ENCODE data around the gene KAZN.

KAZN gene

GRCh38 chr1:15065736-15066135, 467.3 kb downstream of the KAZN start:
- intact Hi-C loops (cut with micrococcal nuclease): no loop called here
- H3K27ac Mint-ChIP-seq: no peak overlapping the region
- H3K27me3 Mint-ChIP-seq: no peaks in the 10 kb centered on the region
- no peaks in the 10 kb centered on the region for H3K36me3 Mint-ChIP-seq (ENCODE audit: low read depth)
- H3K4me1 Mint-ChIP-seq (ENCODE audit: low read depth): no peaks in the 10 kb centered on the region
- H3K4me3 Mint-ChIP-seq: no peak overlapping the region
- H3K9me3 Mint-ChIP-seq: no peaks in the 10 kb centered on the region

DNA sequence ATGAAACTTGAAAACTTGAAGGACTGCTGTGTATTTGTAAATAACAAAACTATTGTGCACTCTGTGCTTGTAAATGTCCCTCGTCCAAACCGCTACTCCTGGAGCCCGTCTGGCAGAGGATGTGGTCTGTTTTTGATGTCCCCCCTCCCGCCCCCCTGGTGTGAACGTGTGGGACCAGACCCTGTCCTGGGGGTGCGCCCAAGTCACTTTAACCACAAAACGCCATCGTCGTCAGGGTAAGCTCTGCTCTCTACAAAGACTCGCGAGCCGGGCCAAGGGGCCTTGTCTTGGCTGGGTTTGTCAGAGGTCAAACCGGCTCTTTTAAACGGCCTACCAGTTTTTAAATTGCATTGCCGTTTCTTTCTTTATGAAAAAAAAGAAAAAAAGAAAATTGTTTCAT, 467.7 kb downstream of the KAZN start:
- Mint-ChIP-seq H3K4me1 (ENCODE audit: low read depth) (no peaks in the 10 kb centered on the region), H3K36me3 (ENCODE audit: low read depth) (no peaks in the 10 kb centered on the region), H3K4me3 (no peak overlapping the region), H3K27ac (no peak overlapping the region), H3K27me3 (no peaks in the 10 kb centered on the region), H3K9me3 (no peaks in the 10 kb centered on the region)
- intact Hi-C loops (cut with micrococcal nuclease): no loop called here

DNA sequence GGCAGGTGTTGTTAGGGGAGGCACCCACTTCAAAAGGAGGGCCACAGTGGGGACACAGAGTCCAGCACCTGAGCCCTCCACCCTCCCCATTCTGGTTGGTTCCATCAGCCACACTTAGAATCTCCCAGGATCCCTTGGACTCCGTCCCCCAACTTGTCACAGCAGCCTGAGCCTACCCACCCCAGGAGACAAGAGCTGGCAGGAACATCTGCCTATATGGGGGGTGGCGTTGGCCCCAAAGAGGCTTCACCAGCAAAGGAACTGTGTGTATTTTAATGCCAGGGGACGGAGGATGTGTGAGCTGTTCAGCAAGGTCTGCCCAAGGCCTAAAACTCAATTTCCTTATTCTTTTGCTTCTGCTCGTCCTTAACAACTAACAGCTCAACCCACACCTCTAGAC, 468.7 kb downstream of the KAZN start:
- intact Hi-C loops (cut with micrococcal nuclease): no loop called here
- Mint-ChIP-seq H3K27me3 (no peaks in the 10 kb centered on the region), H3K27ac (no peak overlapping the region), H3K4me1 (ENCODE audit: low read depth) (no peaks in the 10 kb centered on the region), H3K36me3 (ENCODE audit: low read depth) (no peaks in the 10 kb centered on the region), H3K9me3 (no peaks in the 10 kb centered on the region), H3K4me3 (no peak overlapping the region)

DNA sequence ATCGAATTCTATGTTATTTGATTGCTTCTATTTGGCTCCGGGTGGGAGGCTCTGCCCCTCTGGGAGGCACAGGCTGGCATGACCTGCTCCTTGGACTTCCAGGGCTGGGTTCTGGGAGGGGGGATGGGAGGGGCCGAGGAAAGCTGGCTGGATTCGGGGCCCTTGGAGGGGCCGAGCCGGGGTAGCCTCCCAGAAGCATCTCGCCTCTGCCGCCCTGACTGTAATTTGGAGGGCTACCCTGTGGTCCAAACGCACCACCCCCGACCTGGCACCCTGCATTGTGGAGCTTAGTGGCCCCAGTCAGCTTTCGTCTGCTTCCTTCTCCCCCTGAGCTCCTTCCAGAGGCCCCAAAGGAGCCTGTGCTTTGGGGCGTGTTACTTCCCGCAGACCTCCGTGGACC, 469.7 kb downstream of the KAZN start:
- intact Hi-C loops (cut with micrococcal nuclease): no loop called here

DNA sequence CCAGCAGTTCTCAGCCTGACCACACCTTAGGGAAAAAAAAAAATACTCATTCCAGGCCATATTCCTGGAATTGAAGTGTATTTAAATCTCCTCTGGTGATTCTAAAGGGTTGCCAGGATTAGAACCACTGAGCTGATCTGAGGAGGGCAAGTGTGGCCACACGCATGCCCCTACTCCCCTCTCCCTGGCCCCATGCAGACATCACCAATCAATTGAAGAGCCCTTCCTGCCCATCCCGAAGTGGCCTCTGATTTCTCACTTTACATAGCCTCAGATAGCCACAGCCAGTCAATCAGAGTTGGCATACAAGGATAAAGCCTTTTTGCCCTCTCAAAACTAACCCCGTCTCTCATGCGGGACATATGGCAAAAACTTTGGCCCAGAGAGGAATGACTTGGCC, 470.5 kb downstream of the KAZN start:
- Mint-ChIP-seq H3K36me3 (ENCODE audit: low read depth) (no peaks in the 10 kb centered on the region), H3K9me3 (no peaks in the 10 kb centered on the region), H3K4me1 (ENCODE audit: low read depth) (no peaks in the 10 kb centered on the region), H3K27ac (no peak overlapping the region), H3K27me3 (no peaks in the 10 kb centered on the region), H3K4me3 (no peak overlapping the region)
- intact Hi-C loops (cut with micrococcal nuclease): no loop called here

More for the DNA sequence above, 469.7 kb downstream of the KAZN start:
- Mint-ChIP-seq H3K36me3 (ENCODE audit: low read depth) (no peaks in the 10 kb centered on the region), H3K9me3 (no peaks in the 10 kb centered on the region), H3K27ac (no peak overlapping the region), H3K27me3 (no peaks in the 10 kb centered on the region), H3K4me3 (no peak overlapping the region), H3K4me1 (ENCODE audit: low read depth) (no peaks in the 10 kb centered on the region)

- H3K4me1 Mint-ChIP-seq (ENCODE audit: low read depth): peaks cover under 1% of the 10 kb centered on the region
- intact Hi-C loops (cut with micrococcal nuclease): no loop called here
- H3K9me3 Mint-ChIP-seq: no peaks in the 10 kb centered on the region
- H3K4me3 Mint-ChIP-seq: no peak overlapping the region
- H3K27me3 Mint-ChIP-seq: no peaks in the 10 kb centered on the region
- H3K36me3 Mint-ChIP-seq (ENCODE audit: low read depth): no peaks in the 10 kb centered on the region
- H3K27ac Mint-ChIP-seq: no peak overlapping the region
These were observed 471.8 kb downstream of the KAZN start for GRCh38 chr1:15070145-15070748.

DNA sequence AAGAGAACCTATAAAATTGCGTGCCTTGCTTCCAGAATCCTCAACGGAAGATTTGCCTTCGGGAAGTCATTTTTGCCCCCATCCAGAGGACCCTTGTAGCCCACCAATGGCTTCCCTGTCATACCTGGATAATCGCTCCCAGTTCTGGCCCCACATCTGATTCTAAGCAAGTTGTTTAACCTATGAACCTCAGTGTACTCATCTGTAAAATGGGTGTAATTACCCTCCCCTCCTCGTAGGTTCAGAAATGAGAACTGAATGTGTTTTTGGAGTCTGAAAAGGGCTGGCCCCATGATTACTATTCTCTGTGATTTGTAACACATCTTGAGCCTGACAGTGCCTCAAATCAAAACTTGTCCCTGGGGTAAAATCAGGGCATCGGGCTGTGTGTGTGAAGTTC, 473.5 kb downstream of the KAZN start:
- Mint-ChIP-seq H3K9me3 (no peaks in the 10 kb centered on the region), H3K4me3 (no peak overlapping the region), H3K36me3 (ENCODE audit: low read depth) (no peaks in the 10 kb centered on the region), H3K4me1 (ENCODE audit: low read depth) (peaks cover 15% of the 10 kb centered on the region), H3K27me3 (no peaks in the 10 kb centered on the region), H3K27ac (no peak overlapping the region)
- intact Hi-C loops (cut with micrococcal nuclease): no loop called here

- Mint-ChIP-seq H3K36me3 (ENCODE audit: low read depth) (no peaks in the 10 kb centered on the region), H3K27ac (no peak overlapping the region), H3K4me3 (no peak overlapping the region), H3K4me1 (ENCODE audit: low read depth) (peaks cover 15% of the 10 kb centered on the region), H3K27me3 (peaks cover 5% of the 10 kb centered on the region), H3K9me3 (no peaks in the 10 kb centered on the region)
- intact Hi-C loops (cut with micrococcal nuclease): no loop called here
These were observed 475.4 kb downstream of the KAZN start for GRCh38 chr1:15073799-15074308.

GRCh38 chr1:15075175-15075574, 476.7 kb downstream of the KAZN start:
- H3K4me1 Mint-ChIP-seq (ENCODE audit: low read depth): peaks cover 15% of the 10 kb centered on the region
- peaks cover 5% of the 10 kb centered on the region for H3K27me3 Mint-ChIP-seq
- H3K36me3 Mint-ChIP-seq (ENCODE audit: low read depth): no peaks in the 10 kb centered on the region
- intact Hi-C loops (cut with micrococcal nuclease): no loop called here
- peak overlapping the region; percentile 21 for H3K27ac Mint-ChIP-seq
- H3K4me3 Mint-ChIP-seq: no peak overlapping the region
- no peaks in the 10 kb centered on the region for H3K9me3 Mint-ChIP-seq

DNA sequence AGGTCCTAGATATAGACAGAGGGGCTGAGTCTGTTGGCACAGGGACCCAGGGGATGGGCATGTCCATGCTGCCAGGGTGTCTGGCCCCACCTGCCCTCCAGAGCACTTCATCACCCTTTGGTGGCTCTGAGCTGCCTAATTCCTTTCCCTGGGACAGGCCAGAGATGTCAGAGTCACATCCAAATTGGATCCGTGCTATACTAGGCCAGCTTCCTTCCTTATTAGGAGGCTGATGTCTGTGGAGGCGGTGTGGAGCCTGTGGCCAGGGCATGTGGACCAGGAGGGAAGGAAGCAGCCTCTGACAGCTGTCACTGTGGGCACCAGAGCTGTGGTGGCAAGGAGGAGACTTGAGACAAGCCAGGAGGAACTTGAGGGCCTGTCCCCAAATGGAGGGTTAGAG, 477.3 kb downstream of the KAZN start:
- no peaks in the 10 kb centered on the region for H3K36me3 Mint-ChIP-seq (ENCODE audit: low read depth)

DNA sequence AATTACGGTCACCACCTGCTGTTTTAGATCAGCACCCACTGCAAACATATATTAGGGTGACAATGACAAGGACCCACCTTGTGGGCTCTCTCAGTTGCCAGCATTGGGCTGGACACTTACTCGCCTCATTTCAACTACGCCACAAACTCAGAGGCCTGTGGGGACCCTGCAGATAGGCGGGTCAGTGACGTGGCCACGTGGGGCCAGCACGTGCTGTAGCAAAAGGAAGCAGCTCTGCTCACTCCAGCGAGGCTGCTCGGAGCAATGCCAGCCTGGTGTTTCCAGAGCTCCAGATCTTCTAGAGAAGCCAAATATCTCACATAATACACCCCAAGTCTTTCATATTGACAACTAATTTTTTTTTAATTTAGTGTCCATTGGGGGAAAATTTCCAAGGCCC, 478.3 kb downstream of the KAZN start:
- Mint-ChIP-seq H3K4me3 (no peak overlapping the region), H3K27ac (no peak overlapping the region), H3K27me3 (peaks cover 5% of the 10 kb centered on the region), H3K36me3 (ENCODE audit: low read depth) (no peaks in the 10 kb centered on the region), H3K4me1 (ENCODE audit: low read depth) (peaks cover 25% of the 10 kb centered on the region), H3K9me3 (no peaks in the 10 kb centered on the region)
- intact Hi-C loops (cut with micrococcal nuclease): no loop called here

More for the DNA sequence above, 477.3 kb downstream of the KAZN start:
- no peak overlapping the region for H3K27ac Mint-ChIP-seq
- intact Hi-C loops (cut with micrococcal nuclease): no loop called here
- peaks cover 5% of the 10 kb centered on the region for H3K27me3 Mint-ChIP-seq
- peaks cover 18% of the 10 kb centered on the region for H3K4me1 Mint-ChIP-seq (ENCODE audit: low read depth)
- no peaks in the 10 kb centered on the region for H3K9me3 Mint-ChIP-seq
- H3K4me3 Mint-ChIP-seq: no peak overlapping the region

GRCh38 chr1:15077384-15077783, 478.9 kb downstream of the KAZN start:
- H3K27me3 Mint-ChIP-seq: peaks cover 5% of the 10 kb centered on the region
- intact Hi-C loops (cut with micrococcal nuclease): no loop called here
- no peaks in the 10 kb centered on the region for H3K9me3 Mint-ChIP-seq
- no peaks in the 10 kb centered on the region for H3K36me3 Mint-ChIP-seq (ENCODE audit: low read depth)
- peaks cover 25% of the 10 kb centered on the region for H3K4me1 Mint-ChIP-seq (ENCODE audit: low read depth)
- H3K27ac Mint-ChIP-seq: no peak overlapping the region
- no peak overlapping the region for H3K4me3 Mint-ChIP-seq

- Mint-ChIP-seq H3K9me3 (no peaks in the 10 kb centered on the region), H3K4me3 (no peak overlapping the region), H3K36me3 (ENCODE audit: low read depth) (no peaks in the 10 kb centered on the region), H3K27ac (no peak overlapping the region), H3K27me3 (peaks cover 6% of the 10 kb centered on the region), H3K4me1 (ENCODE audit: low read depth) (peaks cover 30% of the 10 kb centered on the region)
- intact Hi-C loops (cut with micrococcal nuclease): no loop called here
These were observed 482.0 kb downstream of the KAZN start for GRCh38 chr1:15080328-15081007.

DNA sequence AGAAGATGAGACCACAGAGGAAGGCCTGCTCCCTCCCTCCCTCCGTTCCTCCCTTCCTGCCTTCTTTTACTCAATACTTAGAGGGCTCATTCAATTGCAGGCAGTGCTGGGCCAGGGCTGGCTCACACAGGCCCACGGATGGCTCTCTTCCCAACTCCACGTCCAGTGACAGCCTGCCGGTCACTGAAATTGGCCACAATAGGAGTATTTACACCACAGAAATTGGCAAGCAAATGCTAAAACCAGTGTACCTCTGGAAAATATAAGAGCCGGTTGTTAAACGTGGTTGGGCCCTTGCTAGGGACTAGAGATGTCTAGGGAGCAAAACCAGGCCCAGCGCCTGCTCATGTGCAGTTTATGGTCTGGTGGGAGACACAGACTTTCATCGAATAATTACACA, 482.6 kb downstream of the KAZN start:
- H3K27me3 Mint-ChIP-seq: peaks cover 8% of the 10 kb centered on the region
- no peak overlapping the region for H3K27ac Mint-ChIP-seq
- H3K4me1 Mint-ChIP-seq (ENCODE audit: low read depth): peaks cover 24% of the 10 kb centered on the region
- no peaks in the 10 kb centered on the region for H3K36me3 Mint-ChIP-seq (ENCODE audit: low read depth)
- H3K4me3 Mint-ChIP-seq: no peak overlapping the region
- intact Hi-C loops (cut with micrococcal nuclease): no loop called here
- H3K9me3 Mint-ChIP-seq: no peaks in the 10 kb centered on the region

- no peaks in the 10 kb centered on the region for H3K36me3 Mint-ChIP-seq (ENCODE audit: low read depth)
- H3K4me1 Mint-ChIP-seq (ENCODE audit: low read depth): peaks cover 18% of the 10 kb centered on the region
- H3K9me3 Mint-ChIP-seq: no peaks in the 10 kb centered on the region
- no peak overlapping the region for H3K27ac Mint-ChIP-seq
- no peak overlapping the region for H3K4me3 Mint-ChIP-seq
- intact Hi-C loops (cut with micrococcal nuclease): no loop called here
- H3K27me3 Mint-ChIP-seq: peaks cover 2% of the 10 kb centered on the region
These were observed 485.1 kb downstream of the KAZN start for GRCh38 chr1:15083578-15083977.
